Esophagus muscularis mucosa (tissue), 4 donors: ENCODE data around the gene PTPRN2. TPM values are rescaled to one million over a fixed set of nuclear protein-coding genes. Genes with fewer than 3 reads are reported as not detected.

Experiments used
- DNase-seq: peaks from one replicate; pipeline ENCODE4 v3.0.0-alpha.2; 2017; ENCODE audit errors: extremely low spot score
- H3K27ac ChIP-seq, 4 donors: fragments of 200-600 bp; sonication (generic); replicated peaks in 1 of 4; 1 replicate in 3 of 4; 2 replicates in 1 of 4; pipeline ENCODE4 v1.5.1; 2016 to 2019; ENCODE audit warnings: mild to moderate bottlenecking in 1 of 4
- H3K27me3 ChIP-seq, 4 donors: fragments of 200-600 bp; sonication (generic); one replicate each; pipeline versions ENCODE4 v1.5.1 to v1.6.0; 2016 to 2019
- H3K36me3 ChIP-seq, 4 donors: fragments of 200-600 bp; sonication (generic); one replicate each; pipeline ENCODE4 v1.5.1; 2016 to 2019
- H3K4me1 ChIP-seq, 4 donors: fragments of 200-600 bp; sonication (generic); one replicate each; pipeline ENCODE4 v1.5.1; 2016 to 2019
- H3K4me3 ChIP-seq, 4 donors: fragments of 200-600 bp; sonication (generic); 1 replicate in 2 of 4; 2 replicates in 2 of 4; pipeline ENCODE4 v1.5.1; 2016 to 2019; ENCODE audit warnings: mild to moderate bottlenecking in 4 of 4, moderate library complexity in 1 of 4
- H3K9me3 ChIP-seq, 4 donors: fragments of 200-600 bp; sonication (generic); 1 replicate in 3 of 4; 2 replicates in 1 of 4; pipeline ENCODE4 v1.5.1; 2016 to 2019
- EP300 ChIP-seq: sonication (generic); formaldehyde crosslinking; IDR thresholded peaks from one replicate; pipeline ENCODE4 v1.6.1; 2017; ENCODE audit warnings: antibody characterized with exemption
- POLR2A ChIP-seq: fragments of 450-650 bp; IDR thresholded peaks from one replicate; pipeline ENCODE4 v1.6.1; 2017; ENCODE audit warnings: antibody characterized with exemption, moderate library complexity, mild to moderate bottlenecking, low read depth
- POLR2AphosphoS5 ChIP-seq, 2 donors: sonication (generic); formaldehyde crosslinking; IDR thresholded peaks; one replicate each; pipeline ENCODE4 v1.6.1; 2017; ENCODE audit warnings: antibody characterized with exemption in 2 of 2
- WGBS: methylation state at CpG from one replicate; pipeline ENCODE4 v1.1.5; 2018; 5-methylcytosine and 5-hydroxymethylcytosine counted together
- intact Hi-C: fragments of 100-400 bp; cut with DNase I; formaldehyde crosslinking; loops from one replicate; pipeline ENCODE4 v1.15.1; 2023
- total RNA-seq, 4 donors: library from RNA; depleted of rRNA; stranded (reverse); fragments of >200 nt; gene quantifications; one replicate each; pipeline versions ENCODE4 v1.1.0 to v1.2.1, GENCODE V29; 2016
- TF ChIP-seq, protein P1 (sequence below), 3 experiments: fragments of 200-600 bp in 2 of 3; fragments of 450-650 bp in 1 of 3; sonication (generic) in 2 of 3; IDR thresholded peaks; one replicate each; pipeline ENCODE4 v1.5.1; 2017 to 2019; ENCODE audit warnings: antibody characterized with exemption in 3 of 3, mild to moderate bottlenecking in 2 of 3, moderate library complexity in 1 of 3

Gene PTPRN2
- total RNA-seq, 4 donors from 2014 or later, result 2.1 to 3.1 (median 3.1) TPM

DNA sequence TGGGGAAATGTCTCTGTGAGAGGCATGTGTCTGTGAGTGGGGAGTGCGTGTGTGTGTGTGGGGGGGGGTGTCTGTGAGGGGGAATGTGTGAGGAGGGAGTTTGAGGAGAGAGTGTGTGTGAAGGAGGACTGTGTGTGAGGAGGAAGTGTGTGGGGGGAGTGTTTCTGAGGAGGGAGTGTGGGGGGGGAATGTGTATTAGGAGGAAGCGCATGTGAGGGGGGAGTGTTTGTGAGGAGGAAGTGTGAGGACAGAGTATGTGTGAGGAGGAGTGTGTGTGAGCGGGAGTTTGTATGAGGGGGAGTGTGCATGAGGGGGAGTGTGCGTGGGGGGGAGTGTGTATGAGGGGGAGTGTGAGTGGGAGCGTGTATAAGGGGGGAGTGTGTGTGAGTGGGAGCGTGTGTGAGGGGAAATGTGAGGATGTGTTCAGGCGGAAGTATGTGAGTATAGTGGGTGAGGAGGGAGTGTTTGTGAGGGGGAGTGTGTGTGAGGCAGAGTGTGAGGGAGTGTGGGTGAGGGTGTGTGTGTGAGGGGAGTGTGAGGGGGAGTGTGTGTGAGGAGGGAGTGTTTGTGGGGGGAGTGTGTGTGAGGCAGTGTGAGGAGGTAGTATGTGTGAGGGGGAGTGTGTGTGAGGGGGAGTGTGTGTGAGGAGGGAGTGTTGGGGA is 21.8 kb upstream of the PTPRN2 start:
- intact Hi-C loops, result no loop called here
- Histone ChIP-seq H3K36me3 (peaks cover 0 to 10% (median 0%) of the 10 kb centered on the region in 4 donors), H3K4me1 (no peaks in the 10 kb centered on the region), H3K27ac (no peak overlapping the region), H3K4me3 (no peak overlapping the region), H3K27me3 (no peaks in the 10 kb centered on the region), H3K9me3 (no peaks in the 10 kb centered on the region)
- DNase-seq, result no peak
- TF ChIP-seq POLR2A, result no peak
- TF ChIP-seq POLR2AphosphoS5 (IDR thresholded peaks at IDR 0.05), result no peak
- WGBS, result 81% methylated on average over 7 of the region's 7 CpGs

DNA sequence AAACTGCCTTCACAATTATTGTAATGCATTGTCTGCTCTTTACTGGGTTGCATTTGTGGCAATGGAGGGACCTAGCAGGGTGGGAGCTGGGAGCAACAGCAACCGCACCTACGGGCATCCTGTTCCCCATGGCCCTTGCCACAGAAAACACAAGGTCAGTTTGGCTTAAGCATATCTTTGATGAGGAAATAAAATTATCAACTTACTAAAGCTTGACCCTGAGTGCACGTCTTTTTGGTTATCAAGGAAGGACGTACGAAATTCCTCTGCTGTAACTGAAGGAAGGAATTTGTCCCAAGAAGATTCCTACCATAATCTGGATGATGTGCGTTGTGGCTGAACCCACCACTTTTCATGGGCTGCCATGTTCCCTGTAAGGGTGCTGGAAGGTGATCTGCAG is 19.9 kb upstream of the PTPRN2 start:
- DNase-seq, result no peak
- H3K9me3 ChIP-seq, result no peaks in the 10 kb centered on the region
- 95% methylated on average over 6 of the region's 6 CpGs for WGBS
- no peak overlapping the region for H3K27ac ChIP-seq
- peaks cover 0 to 10% (median 0%) of the 10 kb centered on the region in 4 donors for H3K36me3 ChIP-seq
- no peaks in the 10 kb centered on the region for H3K27me3 ChIP-seq
- no peaks in the 10 kb centered on the region for H3K4me1 ChIP-seq
- TF ChIP-seq, protein P1, sequence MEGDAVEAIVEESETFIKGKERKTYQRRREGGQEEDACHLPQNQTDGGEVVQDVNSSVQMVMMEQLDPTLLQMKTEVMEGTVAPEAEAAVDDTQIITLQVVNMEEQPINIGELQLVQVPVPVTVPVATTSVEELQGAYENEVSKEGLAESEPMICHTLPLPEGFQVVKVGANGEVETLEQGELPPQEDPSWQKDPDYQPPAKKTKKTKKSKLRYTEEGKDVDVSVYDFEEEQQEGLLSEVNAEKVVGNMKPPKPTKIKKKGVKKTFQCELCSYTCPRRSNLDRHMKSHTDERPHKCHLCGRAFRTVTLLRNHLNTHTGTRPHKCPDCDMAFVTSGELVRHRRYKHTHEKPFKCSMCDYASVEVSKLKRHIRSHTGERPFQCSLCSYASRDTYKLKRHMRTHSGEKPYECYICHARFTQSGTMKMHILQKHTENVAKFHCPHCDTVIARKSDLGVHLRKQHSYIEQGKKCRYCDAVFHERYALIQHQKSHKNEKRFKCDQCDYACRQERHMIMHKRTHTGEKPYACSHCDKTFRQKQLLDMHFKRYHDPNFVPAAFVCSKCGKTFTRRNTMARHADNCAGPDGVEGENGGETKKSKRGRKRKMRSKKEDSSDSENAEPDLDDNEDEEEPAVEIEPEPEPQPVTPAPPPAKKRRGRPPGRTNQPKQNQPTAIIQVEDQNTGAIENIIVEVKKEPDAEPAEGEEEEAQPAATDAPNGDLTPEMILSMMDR (IDR thresholded peaks at IDR 0.05), result no peak
- no peak for TF ChIP-seq POLR2A
- no peak for TF ChIP-seq EP300
- no peak for TF ChIP-seq POLR2AphosphoS5 (IDR thresholded peaks at IDR 0.05)
- intact Hi-C loops, result no loop called here
- no peak overlapping the region for H3K4me3 ChIP-seq

DNA sequence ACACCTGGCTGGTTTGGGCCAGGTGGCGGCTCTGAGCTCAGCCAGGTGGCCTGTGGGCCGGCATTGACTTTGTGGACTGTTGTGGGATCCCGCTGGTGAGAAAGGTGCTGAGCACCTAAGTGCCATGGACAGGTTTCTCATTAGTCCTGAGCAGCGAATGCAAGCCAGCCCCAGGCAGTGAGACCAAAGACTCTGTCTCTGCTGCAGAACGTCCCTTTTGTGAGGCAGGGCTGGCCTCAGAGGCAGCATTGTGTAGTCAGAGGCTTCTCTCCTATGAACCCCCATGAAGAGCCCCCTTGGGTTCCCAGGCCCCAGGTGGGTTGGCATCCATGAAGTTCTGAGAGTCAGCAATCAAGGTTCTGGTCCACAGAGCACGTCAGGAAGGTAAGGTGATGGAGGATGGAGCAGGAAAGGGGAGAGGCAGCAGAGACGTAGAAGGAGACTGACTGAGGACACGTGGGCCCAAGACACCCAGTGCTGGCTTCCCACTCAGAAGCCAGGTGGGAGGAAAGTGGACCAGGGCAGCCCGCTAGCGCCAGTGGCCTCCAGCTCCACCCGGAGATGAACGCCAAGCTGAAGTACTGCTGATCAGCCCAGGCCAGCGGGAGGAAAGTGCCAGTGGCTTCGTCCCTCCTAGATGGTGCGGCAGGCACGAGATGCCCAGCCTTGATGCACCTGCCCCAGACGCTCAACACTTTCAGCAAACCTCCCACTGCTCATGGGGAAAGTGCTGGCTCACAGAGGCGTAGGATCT is 19.2 kb upstream of the PTPRN2 start:
- intact Hi-C loops, result no loop called here
- H3K27ac ChIP-seq, result no peak overlapping the region
- H3K4me3 ChIP-seq, result no peak overlapping the region
- no peak for DNase-seq
- 97% methylated on average over 10 of the region's 18 CpGs for WGBS
- no peaks in the 10 kb centered on the region for H3K9me3 ChIP-seq
- no peaks in the 10 kb centered on the region for H3K4me1 ChIP-seq
- peaks cover 0 to 10% (median 0%) of the 10 kb centered on the region in 4 donors for H3K36me3 ChIP-seq
- no peaks in the 10 kb centered on the region for H3K27me3 ChIP-seq
- TF ChIP-seq EP300 (no peak), POLR2A (no peak)
- TF ChIP-seq, protein P1 (IDR thresholded peaks at IDR 0.05), result no peak

DNA sequence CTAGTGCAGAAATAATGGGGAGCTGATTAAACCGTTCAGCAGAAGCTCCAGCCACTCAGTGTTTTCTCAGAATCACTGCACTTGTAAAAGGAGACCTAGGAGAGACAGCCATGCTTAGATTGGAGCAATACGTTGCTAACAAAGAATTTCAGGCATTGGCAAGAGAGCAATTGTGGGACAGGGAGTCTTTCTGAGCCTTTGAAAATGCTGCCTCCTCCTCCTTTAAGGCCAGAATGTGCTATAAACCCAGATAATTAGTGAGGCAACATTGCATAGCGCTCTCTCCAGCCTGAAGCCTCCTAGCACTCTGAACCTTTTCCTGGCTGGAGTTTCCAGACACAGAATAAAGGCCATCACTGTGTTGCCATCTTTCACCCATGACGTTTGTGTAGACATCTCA is 18.5 kb upstream of the PTPRN2 start:
- H3K27ac ChIP-seq, result no peak overlapping the region
- no peak for DNase-seq
- no peaks in the 10 kb centered on the region for H3K9me3 ChIP-seq
- WGBS, result 81% methylated on average over 4 of the region's 4 CpGs
- TF ChIP-seq, protein P1 (IDR thresholded peaks at IDR 0.05), result no peak
- no peak for TF ChIP-seq POLR2A
- TF ChIP-seq POLR2AphosphoS5 (IDR thresholded peaks at IDR 0.05), result no peak
- no peak for TF ChIP-seq EP300
- peaks cover 0 to 10% (median 0%) of the 10 kb centered on the region in 4 donors for H3K36me3 ChIP-seq
- intact Hi-C loops, result no loop called here
- H3K4me3 ChIP-seq, result no peak overlapping the region
- no peaks in the 10 kb centered on the region for H3K27me3 ChIP-seq
- no peaks in the 10 kb centered on the region for H3K4me1 ChIP-seq
